ENCODE results near the gene RBP4.
A peak's percentile ranks its signal among the peaks of the same experiment; 100 is the strongest.

The RBP4 gene

DNA sequence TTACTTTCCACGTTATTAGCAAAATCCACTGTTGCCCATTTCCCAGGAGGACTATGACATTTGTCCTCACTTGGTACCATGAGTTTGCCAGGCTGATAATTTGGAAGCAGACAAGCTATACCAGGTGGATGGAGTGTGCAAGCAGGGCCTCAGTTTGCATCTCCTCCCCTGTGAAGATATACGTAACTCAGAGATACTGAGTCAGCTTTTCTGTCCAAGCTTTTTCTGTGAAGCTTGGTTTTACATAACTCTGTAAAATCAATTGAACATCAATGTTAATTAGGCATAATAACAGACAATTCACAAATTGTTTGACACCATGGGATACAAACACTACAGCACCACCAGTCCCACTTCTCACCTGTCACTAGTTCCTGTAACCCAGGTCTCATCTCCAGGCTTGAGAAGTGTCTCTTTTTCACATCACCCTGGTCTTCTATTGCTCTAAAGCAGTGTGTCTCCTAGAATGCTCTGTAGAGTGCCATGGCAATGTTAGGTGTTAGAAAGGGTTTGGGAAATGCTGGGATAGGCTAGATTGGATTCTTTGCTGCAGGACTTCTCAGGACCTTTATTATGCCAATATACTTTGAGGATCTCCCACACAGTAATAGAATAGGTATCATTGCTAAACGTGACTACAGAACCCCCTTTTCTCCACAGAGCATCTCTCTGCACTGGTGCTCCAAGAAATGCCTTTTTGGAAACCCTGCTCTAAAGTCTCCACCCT, 20.9 kb downstream of the RBP4 start:
- TF ChIP-seq, protein P1, sequence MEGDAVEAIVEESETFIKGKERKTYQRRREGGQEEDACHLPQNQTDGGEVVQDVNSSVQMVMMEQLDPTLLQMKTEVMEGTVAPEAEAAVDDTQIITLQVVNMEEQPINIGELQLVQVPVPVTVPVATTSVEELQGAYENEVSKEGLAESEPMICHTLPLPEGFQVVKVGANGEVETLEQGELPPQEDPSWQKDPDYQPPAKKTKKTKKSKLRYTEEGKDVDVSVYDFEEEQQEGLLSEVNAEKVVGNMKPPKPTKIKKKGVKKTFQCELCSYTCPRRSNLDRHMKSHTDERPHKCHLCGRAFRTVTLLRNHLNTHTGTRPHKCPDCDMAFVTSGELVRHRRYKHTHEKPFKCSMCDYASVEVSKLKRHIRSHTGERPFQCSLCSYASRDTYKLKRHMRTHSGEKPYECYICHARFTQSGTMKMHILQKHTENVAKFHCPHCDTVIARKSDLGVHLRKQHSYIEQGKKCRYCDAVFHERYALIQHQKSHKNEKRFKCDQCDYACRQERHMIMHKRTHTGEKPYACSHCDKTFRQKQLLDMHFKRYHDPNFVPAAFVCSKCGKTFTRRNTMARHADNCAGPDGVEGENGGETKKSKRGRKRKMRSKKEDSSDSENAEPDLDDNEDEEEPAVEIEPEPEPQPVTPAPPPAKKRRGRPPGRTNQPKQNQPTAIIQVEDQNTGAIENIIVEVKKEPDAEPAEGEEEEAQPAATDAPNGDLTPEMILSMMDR (IDR thresholded peaks at IDR 0.05; ENCODE audit: low read depth, low read length): no peak
- TF ChIP-seq, protein P2, sequence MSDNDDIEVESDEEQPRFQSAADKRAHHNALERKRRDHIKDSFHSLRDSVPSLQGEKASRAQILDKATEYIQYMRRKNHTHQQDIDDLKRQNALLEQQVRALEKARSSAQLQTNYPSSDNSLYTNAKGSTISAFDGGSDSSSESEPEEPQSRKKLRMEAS (IDR thresholded peaks at IDR 0.05; ENCODE audit: low read depth, low read length): no peak
- H3K4me3 ChIP-seq (ENCODE audit: low read depth, low read length): no peak overlapping the region
- no peak for DNase-seq (ENCODE audit: low read depth)

DNA sequence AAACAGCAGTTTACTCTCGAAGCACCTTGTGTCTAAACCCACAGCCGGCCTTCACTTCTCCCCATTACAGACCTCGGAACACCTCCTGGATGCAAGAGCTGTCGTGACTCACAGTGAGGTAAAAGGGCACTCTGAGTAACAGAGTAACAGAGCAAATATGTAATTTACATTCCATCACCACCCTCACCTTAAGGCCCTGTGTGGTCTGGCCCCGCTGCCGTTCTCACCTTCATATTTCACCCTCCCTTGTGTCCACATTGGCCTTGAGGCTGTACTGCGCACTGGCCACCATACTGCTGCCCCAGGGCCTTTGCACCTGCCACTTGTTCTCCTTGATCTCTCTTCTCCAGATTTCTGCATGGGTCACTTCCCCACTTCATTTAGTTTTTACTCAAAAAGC, 21.9 kb downstream of the RBP4 start:
- no peak for DNase-seq (ENCODE audit: low read depth)

DNA sequence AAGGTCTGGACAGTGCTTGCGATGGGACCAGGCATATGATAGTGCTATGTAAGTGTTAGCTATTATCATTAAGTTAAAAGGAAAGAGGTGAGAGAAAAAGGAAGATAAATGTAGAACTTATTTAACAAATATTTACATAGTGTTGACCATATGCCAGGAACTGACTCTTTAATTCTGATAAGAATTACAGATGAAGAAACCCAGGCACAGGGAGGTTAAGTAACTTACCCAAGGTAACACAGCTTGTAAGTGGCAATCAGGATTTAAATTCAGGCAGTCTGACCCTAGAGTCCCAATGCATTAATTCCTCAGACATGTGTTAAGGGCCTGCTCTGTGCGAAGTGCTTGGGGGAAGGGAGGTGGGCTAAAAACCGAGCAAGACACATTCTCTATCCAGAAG, 23.5 kb downstream of the RBP4 start:
- DNase-seq (ENCODE audit: low read depth): no peak
- TF ChIP-seq POLR2A (IDR thresholded peaks at IDR 0.05; ENCODE audit: extremely low read depth, insufficient read length): no peak
- TF ChIP-seq, protein P2 (IDR thresholded peaks at IDR 0.05; ENCODE audit: low read depth, low read length): no peak
- TF ChIP-seq MYC (IDR thresholded peaks at IDR 0.05; ENCODE audit: low read depth, low read length): no peak
- TF ChIP-seq, protein P1 (IDR thresholded peaks at IDR 0.05; ENCODE audit: low read depth, low read length): no peak
- no peak overlapping the region for H3K4me3 ChIP-seq (ENCODE audit: low read depth, low read length)

More for the DNA sequence above, 21.9 kb downstream of the RBP4 start:
- no peak for TF ChIP-seq MYC (IDR thresholded peaks at IDR 0.05; ENCODE audit: low read depth, low read length)
- TF ChIP-seq, protein P2 (IDR thresholded peaks at IDR 0.05; ENCODE audit: low read depth, low read length): no peak
- H3K4me3 ChIP-seq (ENCODE audit: low read depth, low read length): no peak overlapping the region

DNA sequence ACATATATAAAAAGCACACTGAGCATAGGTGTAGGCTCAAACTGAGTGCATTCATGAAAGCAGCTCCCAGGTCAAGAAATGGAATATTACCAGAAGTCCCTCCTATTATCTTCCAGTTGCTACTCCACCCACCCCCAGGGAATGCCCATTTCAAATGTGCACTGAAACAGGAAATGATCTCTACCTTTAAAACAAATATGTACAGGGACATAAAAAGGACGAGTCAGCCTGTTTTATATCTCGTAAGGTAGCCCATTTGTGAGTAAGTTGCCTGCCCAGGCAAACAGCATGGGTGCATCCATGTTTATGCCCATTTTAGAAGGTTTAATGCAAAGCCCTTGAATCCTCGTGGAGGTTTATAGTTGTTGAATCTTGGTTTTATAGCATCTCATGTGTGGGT, 24.1 kb downstream of the RBP4 start:
- no peak for DNase-seq (ENCODE audit: low read depth)
- H3K4me3 ChIP-seq (ENCODE audit: low read depth, low read length): no peak overlapping the region
- TF ChIP-seq, protein P2 (IDR thresholded peaks at IDR 0.05; ENCODE audit: low read depth, low read length): no peak
- TF ChIP-seq, protein P1 (IDR thresholded peaks at IDR 0.05; ENCODE audit: low read depth, low read length): no peak
- TF ChIP-seq MYC (IDR thresholded peaks at IDR 0.05; ENCODE audit: low read depth, low read length) (no peak), POLR2A (IDR thresholded peaks at IDR 0.05; ENCODE audit: extremely low read depth, insufficient read length) (no peak)

DNA sequence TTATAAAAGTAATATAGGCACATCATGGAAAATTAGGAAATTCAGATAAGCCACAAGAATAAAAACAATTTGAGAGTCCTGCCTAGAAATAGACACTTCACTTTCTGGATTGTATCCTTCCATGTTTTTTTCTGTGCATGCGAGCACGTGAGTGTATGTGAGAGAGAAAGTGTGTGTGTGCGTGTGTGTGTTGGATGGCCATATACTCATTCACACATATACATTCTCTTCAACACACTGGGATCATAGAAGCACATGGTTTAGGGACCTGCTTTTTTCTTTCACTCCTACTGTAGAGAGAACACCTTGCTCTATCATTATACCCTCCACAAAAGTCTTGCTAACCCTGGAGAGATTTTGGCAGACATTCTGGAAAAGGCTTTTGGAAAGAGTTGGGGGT, 27.1 kb downstream of the RBP4 start:
- no peak for DNase-seq (ENCODE audit: low read depth)
- TF ChIP-seq POLR2A (IDR thresholded peaks at IDR 0.05; ENCODE audit: extremely low read depth, insufficient read length) (no peak), MYC (IDR thresholded peaks at IDR 0.05; ENCODE audit: low read depth, low read length) (peak; percentile 28; the same call in 1 of the 2 replicates)
- TF ChIP-seq, protein P2 (IDR thresholded peaks at IDR 0.05; ENCODE audit: low read depth, low read length): peak; percentile 77
- TF ChIP-seq, protein P1 (IDR thresholded peaks at IDR 0.05; ENCODE audit: low read depth, low read length): no peak
- H3K4me3 ChIP-seq (ENCODE audit: low read depth, low read length): peak overlapping the region; percentile 30

DNA sequence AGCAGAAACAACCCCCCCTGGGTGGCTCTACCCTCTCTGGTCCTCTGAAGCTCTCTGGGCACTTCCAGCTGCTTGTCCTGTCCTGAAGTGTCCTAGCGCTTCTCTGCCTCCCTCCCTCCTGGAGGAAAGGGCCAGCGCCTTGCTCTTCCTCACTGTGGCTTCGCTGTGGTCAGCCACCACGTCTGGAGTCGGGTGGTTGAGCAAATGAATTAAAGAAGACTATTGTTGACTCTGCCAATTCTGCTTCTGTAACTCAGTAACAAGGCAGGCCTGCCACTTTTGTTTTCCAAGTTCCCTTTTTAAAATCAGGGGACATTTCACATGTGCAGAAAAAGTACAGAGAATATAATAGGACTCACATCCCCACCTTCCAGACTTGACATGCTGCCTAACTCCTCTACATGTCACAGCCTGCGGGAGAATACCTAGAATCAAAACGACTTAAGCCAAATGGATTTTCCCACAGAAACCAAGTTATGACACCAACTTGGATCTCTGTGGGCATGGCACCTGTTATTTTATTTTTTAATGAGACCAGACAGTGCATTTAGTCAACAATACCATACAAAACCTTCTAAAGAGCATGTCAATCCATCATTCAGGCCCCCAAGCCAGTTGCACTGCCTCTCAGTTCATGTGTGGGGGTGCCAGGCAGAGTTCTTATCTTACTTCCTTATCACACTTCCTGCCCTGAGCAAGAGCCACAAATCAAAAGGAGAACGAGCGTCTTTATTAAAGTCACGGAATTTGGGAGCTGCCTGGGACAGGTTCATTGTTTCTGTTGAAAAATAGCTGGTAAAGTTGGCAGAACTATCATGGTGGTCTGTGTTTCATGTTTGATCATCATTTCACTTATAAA, 27.8 kb downstream of the RBP4 start:
- TF ChIP-seq, protein P1 (IDR thresholded peaks at IDR 0.05; ENCODE audit: low read depth, low read length): no peak
- no peak for TF ChIP-seq POLR2A (IDR thresholded peaks at IDR 0.05; ENCODE audit: extremely low read depth, insufficient read length)
- TF ChIP-seq MYC (IDR thresholded peaks at IDR 0.05; ENCODE audit: low read depth, low read length): peak; percentile 39; the same call in 1 of the 2 replicates
- TF ChIP-seq, protein P2 (IDR thresholded peaks at IDR 0.05; ENCODE audit: low read depth, low read length): peak; percentile 33; the same call in 1 of the 2 replicates
- peak; percentile 88 for DNase-seq (ENCODE audit: low read depth)
- peak overlapping the region; percentile 30 for H3K4me3 ChIP-seq (ENCODE audit: low read depth, low read length)
